GM12874 (cell line): Measurements from ENCODE around the gene CLMN.

ENCODE experiments used
- CTCF ChIP-seq: IDR thresholded peaks from 2 replicates; pipeline ENCODE4 v1.5.1; 2011; ENCODE audit warnings: low read depth, mild to moderate bottlenecking, control low read depth, low read length, moderate library complexity; ENCODE audit not compliant: insufficient read depth

CLMN gene

GRCh38 chr14:95313707-95314106 lies 6.0 kb downstream of the CLMN start:
- TF ChIP-seq CTCF, result no peak

DNA sequence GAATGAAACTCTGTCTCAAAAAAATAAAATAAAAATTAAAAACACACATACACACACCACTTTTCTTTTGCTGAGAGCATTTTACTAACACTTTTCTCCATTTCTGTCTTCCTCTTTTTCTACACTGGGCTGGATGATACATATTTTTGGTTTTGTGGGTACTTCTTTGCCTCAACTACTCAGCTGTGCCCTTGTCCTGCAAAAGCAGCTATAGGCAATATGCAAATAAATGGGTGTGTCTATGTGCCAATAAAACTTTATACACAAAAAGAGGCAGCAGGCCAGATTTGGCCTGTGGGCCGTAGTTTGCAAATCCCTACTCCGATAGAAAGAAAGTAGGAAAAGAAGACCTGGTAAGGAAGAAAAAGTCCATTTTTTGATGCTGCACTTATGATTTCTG lies 6.5 kb downstream of the CLMN start:
- no peak for TF ChIP-seq CTCF

DNA sequence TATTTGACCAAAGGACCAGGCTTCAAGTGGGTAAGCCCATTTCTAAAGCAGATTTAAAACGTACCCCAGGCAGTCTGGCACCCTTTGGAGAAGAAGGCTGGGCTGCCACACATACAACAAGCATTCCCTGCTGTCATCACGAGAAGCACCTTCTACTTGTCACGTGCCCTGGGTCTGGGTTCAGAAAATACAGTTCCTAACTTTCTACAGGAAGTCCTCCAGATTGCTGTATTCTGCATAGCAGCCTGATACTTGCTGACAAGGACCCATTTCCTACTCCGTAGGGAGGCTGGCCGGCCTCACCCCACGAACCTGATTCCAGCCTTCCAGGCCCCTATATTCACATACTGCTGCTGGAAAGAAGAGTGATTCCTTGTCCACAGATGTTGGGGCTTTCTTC lies 7.4 kb downstream of the CLMN start:
- no peak for TF ChIP-seq CTCF

GRCh38 chr14:95311752-95312151 lies 8.0 kb downstream of the CLMN start:
- no peak for TF ChIP-seq CTCF

DNA sequence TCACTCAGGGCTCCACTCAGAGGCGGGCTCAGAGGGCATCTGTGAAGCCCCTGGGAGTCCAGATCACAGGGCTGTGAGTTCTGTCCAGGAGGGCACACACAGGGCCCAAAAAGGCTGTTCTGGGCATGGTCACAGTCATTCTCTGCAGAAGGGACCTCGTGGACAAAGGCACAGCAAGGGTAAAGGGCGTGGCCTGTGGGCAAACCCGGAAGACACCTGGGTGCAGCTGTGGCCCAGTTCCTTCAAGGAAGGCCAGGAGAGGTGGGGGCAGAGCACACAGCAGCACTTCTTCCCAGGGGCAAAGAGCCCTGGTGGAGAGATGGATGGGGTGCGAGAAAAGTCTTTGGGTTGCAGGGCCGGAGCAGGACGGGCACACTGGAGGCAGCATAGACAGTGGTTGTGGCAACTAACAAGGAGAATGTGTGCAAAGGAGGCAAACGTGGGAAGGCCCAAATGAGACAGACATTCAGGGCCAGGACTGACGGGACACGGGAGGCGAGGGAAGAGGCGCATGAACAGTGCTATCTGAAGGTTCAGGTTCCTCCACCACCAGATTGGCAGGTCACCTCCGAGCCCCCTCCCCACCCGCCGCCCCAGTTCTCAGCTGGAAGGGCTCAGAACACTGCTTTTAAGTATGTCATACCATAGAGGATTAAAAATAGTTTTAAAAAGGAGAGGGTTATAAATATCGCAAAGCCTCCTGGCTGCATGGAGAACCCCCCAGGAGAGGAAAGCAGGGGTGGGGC lies 8.9 kb downstream of the CLMN start:
- TF ChIP-seq CTCF, result no peak

DNA sequence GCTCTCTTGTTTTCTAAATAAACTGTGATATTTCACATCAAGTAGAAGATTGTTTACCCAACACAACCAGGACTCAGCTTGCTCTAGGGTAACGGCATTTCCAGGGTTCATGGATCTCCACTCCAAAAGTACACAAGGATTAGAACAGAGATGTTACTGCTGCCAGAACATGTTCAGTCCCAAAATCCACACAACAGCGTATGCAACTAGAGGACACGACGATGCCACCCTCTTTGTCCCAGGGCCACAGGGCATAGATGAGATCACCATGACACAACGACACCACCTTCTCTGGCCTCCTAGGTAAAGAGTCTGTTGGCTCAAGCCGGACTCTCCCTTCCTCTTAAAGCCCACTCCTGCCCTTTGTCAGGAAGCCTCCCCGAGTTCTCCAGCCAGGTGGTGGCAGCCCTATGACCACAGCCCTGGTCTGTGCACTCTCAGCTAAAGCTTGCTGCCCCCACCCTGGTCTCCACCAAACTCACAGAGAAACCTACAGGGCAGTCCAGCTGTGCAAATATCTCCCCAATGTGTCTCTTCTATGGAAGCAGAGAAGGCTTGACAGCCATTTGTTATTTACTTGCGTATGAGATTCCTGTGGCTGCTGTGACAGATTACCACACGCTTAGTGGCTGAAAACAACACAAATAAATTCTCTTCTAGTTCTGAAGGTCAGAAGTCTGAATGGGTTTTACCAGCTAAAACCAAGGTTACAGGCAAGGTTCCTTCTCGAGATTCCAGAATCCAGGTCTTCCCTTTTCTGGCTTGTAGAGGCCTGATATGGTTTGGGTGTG lies 10.3 kb downstream of the CLMN start:
- TF ChIP-seq CTCF, result no peak

DNA sequence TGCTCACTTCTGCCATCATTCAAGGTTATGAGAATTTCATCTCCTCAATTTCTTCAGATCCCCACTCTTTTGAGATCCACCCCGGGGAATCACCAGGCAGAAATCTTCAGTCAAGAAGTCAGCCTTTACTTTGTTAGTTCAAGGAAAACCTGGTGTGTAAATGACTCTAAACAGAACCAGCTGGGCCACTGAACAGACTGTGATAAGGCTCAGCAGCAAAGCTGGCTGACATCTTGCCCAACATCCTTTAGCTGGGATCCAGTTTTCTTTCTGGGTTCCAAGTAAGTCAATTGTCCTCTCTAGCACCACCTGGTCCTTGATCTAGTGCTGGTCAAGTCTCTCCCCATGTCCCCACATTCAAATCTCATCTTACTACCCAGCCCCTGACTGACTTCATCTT lies 11.6 kb downstream of the CLMN start:
- TF ChIP-seq CTCF, result no peak
